GM15510 (cell line): Measurements from ENCODE around the gene SERAC1.

Source experiments
- POLR2A ChIP-seq: IDR thresholded peaks from 3 replicates; pipeline ENCODE4 v1.6.1; 2011; ENCODE audit warnings: borderline replicate concordance; ENCODE audit not compliant: insufficient read length; ENCODE audit errors: extremely low read depth

Gene SERAC1

GRCh38 chr6:158069800-158070195, 98.3 kb downstream of the SERAC1 start:
- TF ChIP-seq POLR2A, result no peak

GRCh38 chr6:158068893-158069799, 98.9 kb downstream of the SERAC1 start:
- no peak for TF ChIP-seq POLR2A

- no peak for TF ChIP-seq POLR2A
Measured at GRCh38 chr6:158068156-158068892, 99.7 kb downstream of the SERAC1 start.

GRCh38 chr6:158067436-158068015, 100.5 kb downstream of the SERAC1 start:
- no peak for TF ChIP-seq POLR2A

GRCh38 chr6:158066136-158066781, 101.8 kb downstream of the SERAC1 start:
- no peak for TF ChIP-seq POLR2A

- TF ChIP-seq POLR2A, result no peak
Measured at GRCh38 chr6:158064725-158065251, 103.3 kb downstream of the SERAC1 start.

GRCh38 chr6:158063736-158064135, 104.3 kb downstream of the SERAC1 start:
- no peak for TF ChIP-seq POLR2A

- TF ChIP-seq POLR2A, result no peak
Measured at GRCh38 chr6:158061709-158062461, 106.2 kb downstream of the SERAC1 start.

- TF ChIP-seq POLR2A, result no peak
Measured at GRCh38 chr6:158061361-158061708, 106.7 kb downstream of the SERAC1 start.

GRCh38 chr6:158060455-158061360, 107.4 kb downstream of the SERAC1 start:
- TF ChIP-seq POLR2A, result no peak
